HG03280 (cell line): ENCODE results near the gene DYRK3.
"Not testable (repeated sequence)": the region's sequence is repeated elsewhere in the genome, so short reads cannot be mapped to it uniquely, and the experiment has no call there.

ENCODE experiments used
- ATAC-seq: cut with Tn5 transposase; IDR thresholded peaks from one replicate; pipeline ENCODE4 v1.9.1; 2021; ENCODE audit warnings: mild to moderate bottlenecking, moderate library complexity; ENCODE audit not compliant: unreplicated experiment

Gene DYRK3

GRCh38 chr1:206628916-206629315, 6.4 kb upstream of the DYRK3 start:
- ATAC-seq, result no peak

GRCh38 chr1:206631085-206631509, 4.2 kb upstream of the DYRK3 start:
- no peak for ATAC-seq

GRCh38 chr1:206633708-206634121, 1.6 kb upstream of the DYRK3 start:
- ATAC-seq, result no peak

- ATAC-seq, result no peak
Observed at GRCh38 chr1:206634365-206635079, 814 bp upstream of the DYRK3 start.

GRCh38 chr1:206635978-206636345, 626 bp downstream of the DYRK3 start:
- no peak for ATAC-seq

- no peak for ATAC-seq
Observed at GRCh38 chr1:206636671-206637070, 1.3 kb downstream of the DYRK3 start.

- no peak for ATAC-seq
Observed at GRCh38 chr1:206637605-206638004, 2.3 kb downstream of the DYRK3 start.

- ATAC-seq, result not testable (repeated sequence)
Observed at GRCh38 chr1:206642074-206642473, 6.7 kb downstream of the DYRK3 start.

- ATAC-seq, result no peak
Observed at GRCh38 chr1:206643118-206643698, 7.9 kb downstream of the DYRK3 start.

- no peak for ATAC-seq
Observed at GRCh38 chr1:206646504-206646903, 11.2 kb downstream of the DYRK3 start.

GRCh38 chr1:206647224-206647623, 11.9 kb downstream of the DYRK3 start:
- ATAC-seq, result no peak

GRCh38 chr1:206649261-206649921, 14.1 kb downstream of the DYRK3 start:
- no peak for ATAC-seq

GRCh38 chr1:206651014-206651413, 15.7 kb downstream of the DYRK3 start:
- no peak for ATAC-seq

GRCh38 chr1:206651958-206652890, 16.9 kb downstream of the DYRK3 start:
- ATAC-seq, result no peak

- ATAC-seq, result no peak
Observed at GRCh38 chr1:206653715-206654459, 18.6 kb downstream of the DYRK3 start.

- ATAC-seq, result no peak
Observed at GRCh38 chr1:206654828-206655227, 19.5 kb downstream of the DYRK3 start.

- no peak for ATAC-seq
Observed at GRCh38 chr1:206655471-206655882, 20.1 kb downstream of the DYRK3 start.

- ATAC-seq, result no peak
Observed at GRCh38 chr1:206656936-206657335, 21.6 kb downstream of the DYRK3 start.

- ATAC-seq, result no peak
Observed at GRCh38 chr1:206657751-206658150, 22.4 kb downstream of the DYRK3 start.

GRCh38 chr1:206658264-206658980, 23.1 kb downstream of the DYRK3 start:
- no peak for ATAC-seq
